ENCODE results near the gene TBC1D9B. TPM values are rescaled to one million over a fixed set of nuclear protein-coding genes. Genes with fewer than 3 reads are reported as not detected.

Gene TBC1D9B
- total RNA-seq, 1 experiment from 2014 or later, result 44.9 TPM

DNA sequence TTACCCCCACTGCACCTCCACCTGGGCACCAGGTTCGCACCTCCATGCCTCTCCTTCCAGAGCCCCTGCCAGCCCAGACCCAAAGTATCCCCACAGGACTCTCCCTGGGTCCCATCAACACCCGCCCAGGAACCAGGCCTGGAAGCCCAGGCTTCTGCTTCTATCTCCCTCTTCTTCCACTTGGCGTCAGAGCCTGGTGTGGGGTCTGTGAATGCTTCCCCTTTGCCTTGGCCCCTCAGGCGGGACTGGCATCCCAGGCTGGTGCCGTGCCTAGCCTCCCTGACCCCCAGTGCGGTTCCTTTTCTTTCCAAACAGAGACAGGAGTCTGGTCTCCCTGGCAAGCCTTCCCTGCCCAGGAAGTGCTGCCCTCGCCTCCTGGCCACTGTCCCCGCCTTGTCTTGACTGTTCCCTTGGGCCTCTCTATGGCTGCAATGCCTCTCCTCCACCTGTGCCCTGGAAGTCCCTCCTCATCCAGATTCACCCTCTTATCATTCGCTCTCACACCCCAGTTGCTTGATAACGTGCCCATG is 7.8 kb upstream of the TBC1D9B start:
- H3K4me2 ChIP-seq (ENCODE audit: low read length), result no peak overlapping the region
- no peaks in the 10 kb centered on the region for H3K9me3 ChIP-seq (ENCODE audit: low read length)
- H3K9me2 ChIP-seq (replicated peaks; ENCODE audit: low read length), result no peaks in the 10 kb centered on the region
- ChIA-PET POLR2A (ENCODE audit: unreplicated experiment) (no interaction called here), CTCF (no interaction called here)
- no peaks in the 10 kb centered on the region for H3K79me2 ChIP-seq (ENCODE audit: low read length)
- intact Hi-C loops (cut with micrococcal nuclease), result no loop called here
- ATAC-seq (no peak), DNase-seq (no peak)
- H3K9ac ChIP-seq (ENCODE audit: low read length), result no peak overlapping the region
- no TSS peak for BruUV-seq (replicated peaks)
- no peaks in the 10 kb centered on the region for H4K20me1 ChIP-seq (ENCODE audit: low read length)
- no peak overlapping the region for H3K4me3 ChIP-seq (ENCODE audit: low read length)
- H3K27ac ChIP-seq (ENCODE audit: low read length), result no peak overlapping the region
- H3K27me3 ChIP-seq (ENCODE audit: low read length), result no peaks in the 10 kb centered on the region
- no peak overlapping the region for H2AFZ ChIP-seq (ENCODE audit: low read length)
- no peaks in the 10 kb centered on the region for H3F3A ChIP-seq (ENCODE audit: low read length, unreplicated experiment)
- TF ChIP-seq EZH2 (IDR thresholded peaks at IDR 0.05; ENCODE audit: low read length, unreplicated experiment) (no peak), EZH2phosphoT487 (IDR thresholded peaks at IDR 0.05; ENCODE audit: borderline replicate concordance, low read length) (no peak)
- TF ChIP-seq, protein P1, sequence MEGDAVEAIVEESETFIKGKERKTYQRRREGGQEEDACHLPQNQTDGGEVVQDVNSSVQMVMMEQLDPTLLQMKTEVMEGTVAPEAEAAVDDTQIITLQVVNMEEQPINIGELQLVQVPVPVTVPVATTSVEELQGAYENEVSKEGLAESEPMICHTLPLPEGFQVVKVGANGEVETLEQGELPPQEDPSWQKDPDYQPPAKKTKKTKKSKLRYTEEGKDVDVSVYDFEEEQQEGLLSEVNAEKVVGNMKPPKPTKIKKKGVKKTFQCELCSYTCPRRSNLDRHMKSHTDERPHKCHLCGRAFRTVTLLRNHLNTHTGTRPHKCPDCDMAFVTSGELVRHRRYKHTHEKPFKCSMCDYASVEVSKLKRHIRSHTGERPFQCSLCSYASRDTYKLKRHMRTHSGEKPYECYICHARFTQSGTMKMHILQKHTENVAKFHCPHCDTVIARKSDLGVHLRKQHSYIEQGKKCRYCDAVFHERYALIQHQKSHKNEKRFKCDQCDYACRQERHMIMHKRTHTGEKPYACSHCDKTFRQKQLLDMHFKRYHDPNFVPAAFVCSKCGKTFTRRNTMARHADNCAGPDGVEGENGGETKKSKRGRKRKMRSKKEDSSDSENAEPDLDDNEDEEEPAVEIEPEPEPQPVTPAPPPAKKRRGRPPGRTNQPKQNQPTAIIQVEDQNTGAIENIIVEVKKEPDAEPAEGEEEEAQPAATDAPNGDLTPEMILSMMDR (conservative IDR thresholded peaks at IDR 0.05; ENCODE audit: low read depth, low read length), result no peak
- H3K4me1 ChIP-seq (ENCODE audit: insufficient read depth, low read length), result peaks cover 15% of the 10 kb centered on the region
- H3K36me3 ChIP-seq (ENCODE audit: low read depth, low read length), result no peaks in the 10 kb centered on the region

DNA sequence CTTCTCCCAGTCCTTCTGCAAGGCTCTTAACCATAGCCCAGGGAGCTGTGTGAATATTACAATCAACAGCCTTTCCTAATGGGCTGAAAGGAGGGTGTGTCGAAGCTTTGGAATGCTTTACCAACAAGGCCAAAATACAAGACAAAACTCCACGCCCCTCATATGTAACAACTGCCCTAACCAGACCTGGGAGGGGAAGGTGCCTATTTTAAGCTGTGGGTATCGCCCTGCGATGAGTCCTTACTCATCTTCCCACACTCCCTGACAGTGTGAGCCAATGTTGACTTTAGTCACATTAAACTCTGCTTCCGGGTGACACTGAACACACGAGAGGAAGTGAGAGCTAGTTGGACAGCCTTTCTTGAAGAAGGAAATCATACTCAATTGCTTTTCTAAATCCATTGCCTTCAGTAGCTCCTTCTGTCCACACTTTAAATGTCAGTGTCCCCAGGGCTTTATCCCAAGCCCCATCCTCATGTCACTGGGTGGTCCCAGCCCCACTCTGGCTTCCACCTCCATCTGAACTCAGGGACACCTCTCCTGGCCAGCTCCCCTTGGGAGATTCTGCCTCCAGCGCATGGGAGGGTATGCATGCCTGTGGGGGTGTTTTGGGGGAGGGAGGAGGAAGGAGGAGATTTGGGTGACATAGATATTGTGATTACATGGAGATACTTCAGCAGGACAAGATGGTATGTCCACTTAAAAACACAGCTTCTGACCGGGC is 6.5 kb upstream of the TBC1D9B start:
- H3F3A ChIP-seq (ENCODE audit: low read length, unreplicated experiment), result no peaks in the 10 kb centered on the region
- ATAC-seq (peak; percentile 99), DNase-seq (peak; percentile 91)
- H3K9me3 ChIP-seq (ENCODE audit: low read length), result no peaks in the 10 kb centered on the region
- no peak overlapping the region for H3K4me3 ChIP-seq (ENCODE audit: low read length)
- ChIA-PET POLR2A (ENCODE audit: unreplicated experiment) (interaction anchor here (0.6 kb wide), 1 partner anchor 959 kb away, joined by 3 read pairs; no protein-coding TSS in a partner anchor), CTCF (no interaction called here)
- no peaks in the 10 kb centered on the region for H3K79me2 ChIP-seq (ENCODE audit: low read length)
- H3K36me3 ChIP-seq (ENCODE audit: low read depth, low read length), result no peaks in the 10 kb centered on the region
- H4K20me1 ChIP-seq (ENCODE audit: low read length), result no peaks in the 10 kb centered on the region
- H3K4me1 ChIP-seq (ENCODE audit: insufficient read depth, low read length), result peaks cover 15% of the 10 kb centered on the region
- TSS peak; percentile 98 for BruUV-seq (replicated peaks)
- intact Hi-C loops (cut with micrococcal nuclease), result no loop called here
- no peaks in the 10 kb centered on the region for H3K9me2 ChIP-seq (replicated peaks; ENCODE audit: low read length)
- H3K9ac ChIP-seq (ENCODE audit: low read length), result peak overlapping the region; percentile 74
- peak overlapping the region; percentile 92 for H3K27ac ChIP-seq (ENCODE audit: low read length)
- H3K4me2 ChIP-seq (ENCODE audit: low read length), result peak overlapping the region; percentile 78
- peak overlapping the region; percentile 80 for H2AFZ ChIP-seq (ENCODE audit: low read length)
- TF ChIP-seq EZH2 (IDR thresholded peaks at IDR 0.05; ENCODE audit: low read length, unreplicated experiment) (no peak), EZH2phosphoT487 (IDR thresholded peaks at IDR 0.05; ENCODE audit: borderline replicate concordance, low read length) (no peak)
- TF ChIP-seq, protein P1 (conservative IDR thresholded peaks at IDR 0.05; ENCODE audit: low read depth, low read length), result no peak
- no peaks in the 10 kb centered on the region for H3K27me3 ChIP-seq (ENCODE audit: low read length)

DNA sequence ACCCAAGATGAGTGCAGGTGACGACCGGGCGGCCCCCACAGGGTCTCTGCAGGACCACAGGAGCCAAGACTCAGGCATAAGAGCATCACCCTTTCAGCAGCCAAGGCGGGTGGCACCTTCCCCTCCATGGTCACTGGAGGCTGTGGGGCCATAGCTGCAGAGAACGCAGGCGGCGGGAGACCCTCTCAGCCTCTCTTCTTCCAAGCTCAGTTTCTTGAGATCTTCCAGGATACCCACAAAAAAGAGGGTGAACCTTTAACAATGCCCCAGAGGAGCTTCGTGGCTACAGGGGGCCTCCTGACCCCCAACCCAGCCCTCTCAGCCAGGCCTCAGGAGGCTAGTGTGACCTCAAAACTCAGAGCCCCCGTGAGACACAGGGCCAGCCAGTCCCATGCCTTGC is 5.8 kb upstream of the TBC1D9B start:
- ATAC-seq (no peak), DNase-seq (no peak)
- H3K4me1 ChIP-seq (ENCODE audit: insufficient read depth, low read length), result peaks cover 15% of the 10 kb centered on the region
- no peaks in the 10 kb centered on the region for H3K79me2 ChIP-seq (ENCODE audit: low read length)
- H3K4me2 ChIP-seq (ENCODE audit: low read length), result peak overlapping the region; percentile 78
- peak overlapping the region; percentile 92 for H3K27ac ChIP-seq (ENCODE audit: low read length)
- intact Hi-C loops (cut with micrococcal nuclease), result no loop called here
- CTCF ChIA-PET, result no interaction called here
- POLR2A ChIA-PET (ENCODE audit: unreplicated experiment), result no interaction called here
- BruUV-seq (replicated peaks), result no TSS peak
- H3F3A ChIP-seq (ENCODE audit: low read length, unreplicated experiment), result no peaks in the 10 kb centered on the region
- no peaks in the 10 kb centered on the region for H4K20me1 ChIP-seq (ENCODE audit: low read length)
- H3K9ac ChIP-seq (ENCODE audit: low read length), result 0 out of 2 replicates have a peak overlapping the region, but pooled peaks have one; percentile 29
- H3K27me3 ChIP-seq (ENCODE audit: low read length), result no peaks in the 10 kb centered on the region
- no peaks in the 10 kb centered on the region for H3K9me3 ChIP-seq (ENCODE audit: low read length)
- no peak overlapping the region for H3K4me3 ChIP-seq (ENCODE audit: low read length)
- H3K9me2 ChIP-seq (replicated peaks; ENCODE audit: low read length), result no peaks in the 10 kb centered on the region
- H3K36me3 ChIP-seq (ENCODE audit: low read depth, low read length), result no peaks in the 10 kb centered on the region
- TF ChIP-seq EZH2phosphoT487 (IDR thresholded peaks at IDR 0.05; ENCODE audit: borderline replicate concordance, low read length), result no peak
- no peak for TF ChIP-seq EZH2 (IDR thresholded peaks at IDR 0.05; ENCODE audit: low read length, unreplicated experiment)
- TF ChIP-seq, protein P1 (conservative IDR thresholded peaks at IDR 0.05; ENCODE audit: low read depth, low read length), result no peak
- 0 out of 2 replicates have a peak overlapping the region, but pooled peaks have one; percentile 80 for H2AFZ ChIP-seq (ENCODE audit: low read length)
